ENCODE results near the gene ATP5F1C.

Gene ATP5F1C

GRCh38 chr10:7853226-7853842 lies 65.4 kb downstream of the ATP5F1C start:
- DNase-seq (ENCODE audit: low spot score) = no peak

DNA sequence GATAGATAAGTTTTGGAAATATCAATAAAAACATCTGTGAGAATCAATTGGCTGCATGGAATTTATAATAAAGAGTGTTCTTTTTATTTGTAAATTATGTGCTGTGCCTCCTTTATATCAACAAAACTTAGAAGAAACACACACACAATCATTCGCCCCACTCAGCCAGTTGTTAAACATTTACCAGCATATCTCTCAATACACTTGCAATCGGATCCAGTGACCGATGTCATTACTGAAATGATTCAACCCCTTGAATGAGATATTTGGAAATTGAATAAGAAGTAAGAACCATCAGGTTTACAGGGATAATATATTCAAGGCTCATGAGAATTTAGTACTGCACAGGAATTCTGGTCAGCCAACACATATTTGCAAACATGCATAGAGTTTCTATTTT lies 65.9 kb downstream of the ATP5F1C start:
- DNase-seq (ENCODE audit: low spot score) = no peak

DNA sequence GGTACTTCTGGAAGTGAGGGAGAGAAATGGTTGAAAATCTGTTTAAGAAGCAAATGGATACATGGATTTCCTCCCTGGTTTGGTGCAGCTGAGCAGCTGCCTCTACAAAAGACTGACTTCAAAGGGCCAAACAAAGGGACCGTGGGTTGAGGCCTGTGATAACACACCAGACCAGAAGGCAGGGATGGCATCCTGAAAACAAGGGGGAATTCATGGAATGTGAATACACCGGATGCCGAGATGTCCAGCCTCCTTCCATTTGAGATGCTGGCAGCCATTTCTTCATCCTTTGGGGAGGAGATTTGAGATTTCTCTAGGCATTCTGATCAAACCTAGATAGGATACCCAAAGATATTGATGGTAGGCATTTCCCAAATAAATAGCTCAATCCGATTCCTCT lies 67.2 kb downstream of the ATP5F1C start:
- DNase-seq (ENCODE audit: low spot score) = peak; percentile 54

GRCh38 chr10:7856678-7857077 lies 68.7 kb downstream of the ATP5F1C start:
- no peak for DNase-seq (ENCODE audit: low spot score)

DNA sequence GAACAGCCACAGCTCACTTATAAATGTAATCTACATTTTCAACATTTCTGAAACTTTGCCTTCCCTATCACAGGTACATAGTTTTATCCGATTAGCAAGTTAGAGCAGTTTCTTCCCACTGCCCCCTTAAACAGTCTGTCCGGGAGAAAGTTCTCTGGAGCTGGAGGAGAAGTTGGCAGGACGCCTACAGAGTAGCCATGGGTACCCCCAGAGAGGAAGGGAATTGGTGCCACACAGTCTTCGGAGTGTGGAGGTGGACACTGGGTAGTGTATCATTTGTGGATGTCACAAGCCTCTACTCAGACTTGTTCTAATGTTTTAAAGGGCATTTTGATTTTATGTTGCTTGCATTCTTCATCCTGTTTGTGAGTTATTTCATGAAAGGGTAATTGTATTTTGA lies 69.3 kb downstream of the ATP5F1C start:
- no peak for DNase-seq (ENCODE audit: low spot score)
